Naive thymus-derived CD4-positive, alpha-beta T cell (primary cell): ENCODE results near the gene UBALD2. TPM values are rescaled to one million over a fixed set of nuclear protein-coding genes. Genes with fewer than 3 reads are reported as not detected.
"Not testable (repeated sequence)": the region's sequence is repeated elsewhere in the genome, so short reads cannot be mapped to it uniquely, and the experiment has no call there.

Experiments used
- ATAC-seq: fragments of 150-1000 bp; cut with Tn5 transposase; 2 replicates; pipeline ENCODE4 v1.10.0; 2021; ENCODE audit warnings: mild to moderate bottlenecking, moderate library complexity
- CTCF ChIA-PET: fragments of 350-600 bp; sonication (Branson Sonifier 250); formaldehyde crosslinking; loops from one replicate; lab custom pipeline; 2021; ENCODE audit warnings: antibody characterized with exemption; lab: Charles Lee
- POLR2A ChIA-PET: fragments of 350-600 bp; sonication (Branson Sonifier 250); formaldehyde crosslinking; loops from one replicate; lab custom pipeline; 2021; ENCODE audit warnings: antibody characterized with exemption, inconsistent platforms; lab: Charles Lee
- DNase-seq, 9 donors: peaks; one replicate each; pipeline versions ENCODE4 v3.0.0 to v3.0.0-alpha.2; 2020 to 2022; ENCODE audit warnings: mixed read lengths in 1 of 9
- H3K27ac ChIP-seq: one replicate; pipeline ENCODE4 v1.7.0; 2013; ENCODE audit warnings: mild to moderate bottlenecking, low read depth, low read length, moderate library complexity
- H3K27me3 ChIP-seq, 2 donors: one replicate each; pipeline ENCODE4 v1.7.0; 2013; ENCODE audit warnings: low read length in 2 of 2, mild to moderate bottlenecking in 2 of 2, moderate library complexity in 2 of 2; ENCODE audit not compliant: control insufficient read depth in 2 of 2, insufficient read depth in 2 of 2
- H3K36me3 ChIP-seq, 3 experiments: 1 replicate in 2 of 3; 2 replicates in 1 of 3; pipeline ENCODE4 v1.7.0; 2013; ENCODE audit warnings: low read length in 3 of 3, mild to moderate bottlenecking in 3 of 3, moderate library complexity in 1 of 3; ENCODE audit not compliant: insufficient read depth in 3 of 3, control insufficient read depth in 2 of 3
- H3K4me1 ChIP-seq, 2 donors: one replicate each; pipeline ENCODE4 v1.7.0; 2013; ENCODE audit warnings: low read length in 2 of 2, mild to moderate bottlenecking in 2 of 2, moderate library complexity in 1 of 2; ENCODE audit not compliant: control insufficient read depth in 2 of 2, insufficient read depth in 2 of 2
- H3K4me3 ChIP-seq: 2 replicates; pipeline ENCODE4 v1.7.0; 2013; ENCODE audit warnings: mild to moderate bottlenecking, low read length
- H3K9me3 ChIP-seq, 3 experiments: 1 replicate in 2 of 3; 2 replicates in 1 of 3; pipeline ENCODE4 v1.7.0; 2013; ENCODE audit warnings: low read length in 3 of 3; ENCODE audit not compliant: control insufficient read depth in 2 of 3
- H3K27ac Mint-ChIP-seq, 9 donors: one replicate each; pipeline ENCODE4 v1.8.0; 2020 to 2022; ENCODE audit warnings: mixed read lengths in 9 of 9, mild to moderate bottlenecking in 8 of 9, moderate library complexity in 5 of 9, inconsistent platforms in 2 of 9
- H3K27me3 Mint-ChIP-seq, 5 donors: one replicate each; pipeline ENCODE4 v1.8.0; 2021 to 2022; ENCODE audit warnings: mixed read lengths in 5 of 5, mild to moderate bottlenecking in 1 of 5
- H3K36me3 Mint-ChIP-seq, 5 donors: one replicate each; pipeline ENCODE4 v1.8.0; 2020 to 2022; ENCODE audit warnings: mixed read lengths in 5 of 5, mild to moderate bottlenecking in 3 of 5, inconsistent platforms in 1 of 5
- H3K4me1 Mint-ChIP-seq, 7 donors: one replicate each; pipeline ENCODE4 v1.8.0; 2020 to 2022; ENCODE audit warnings: mixed read lengths in 7 of 7, mild to moderate bottlenecking in 3 of 7, inconsistent platforms in 1 of 7
- H3K4me3 Mint-ChIP-seq, 10 donors: one replicate each; pipeline ENCODE4 v1.8.0; 2020 to 2022; ENCODE audit warnings: mild to moderate bottlenecking in 10 of 10, mixed read lengths in 10 of 10, moderate library complexity in 6 of 10, inconsistent platforms in 2 of 10
- H3K9me3 Mint-ChIP-seq, 11 donors: one replicate each; pipeline ENCODE4 v1.8.0; 2020 to 2022; ENCODE audit warnings: mixed read lengths in 11 of 11, mild to moderate bottlenecking in 4 of 11, inconsistent platforms in 1 of 11, moderate library complexity in 1 of 11
- intact Hi-C, 2 donors: fragments of 100-400 bp; cut with micrococcal nuclease; formaldehyde crosslinking; loops; one replicate each; pipeline ENCODE4 v1.15.1; 2023
- polyA plus RNA-seq, 2 donors: library from polyadenylated mRNA; unstranded; fragments of 300-500 nt; fragmentation: Illumina TruSeq; gene quantifications; one replicate each; pipeline ENCODE4 v1.2.3, GENCODE V29; 2021
- total RNA-seq, 6 experiments: library from RNA in 5 of 6; stranded (reverse) in 5 of 6; gene quantifications; 1 replicate in 5 of 6; 2 replicates in 1 of 6; pipeline ENCODE4 v1.2.3 and lab custom pipeline; 2021 to 2026

The UBALD2 gene
- 100 to 1,000 TPM; 103 to 263 (median 241) TPM for total RNA-seq
- polyA plus RNA-seq = 10 to 100 TPM in 1 of 2 donors, 1 to 10 TPM in 1; 6.9 to 11.1 TPM
- 87.6 reads per million, percentile 82 among the genes with 10 or more reads in this experiment for total RNA-seq (lab: John Stamatoyannopoulos, UW)

GRCh38 chr17:76264755-76265623, at the start of gene UBALD2:
Gene UBALD2, plus strand, starts transcription at chr17:76265348. Its CDS starts 158 bp downstream, at chr17:76265506.
- Mint-ChIP-seq H3K27ac (peak within 1 kb of the TSS; percentile 81 to 98 (median 94)), H3K27me3 (peaks cover 0 to 3% (median 0%) of the 10 kb centered on the region in 5 donors), H3K4me3 (peak within 1 kb of the TSS; percentile 87 to 95 (median 92)), H3K36me3 (peaks cover 0 to 35% (median 9%) of the 10 kb centered on the region in 5 donors), H3K9me3 (no peaks in the 10 kb centered on the region), H3K4me1 (peaks cover 47 to 70% (median 61%) of the 10 kb centered on the region in 7 donors)
- Histone ChIP-seq H3K27ac (peak within 1 kb of the TSS; percentile 92), H3K4me3 (peak within 1 kb of the TSS; percentile 71), H3K9me3 (no peaks in the 10 kb centered on the region), H3K4me1 (peaks cover 46 to 58% of the 10 kb centered on the region in 2 donors), H3K27me3 (no peaks in the 10 kb centered on the region), H3K36me3 (peaks cover 0 to 30% (median 0%) of the 10 kb centered on the region in 3 experiments)
- DNase-seq (peak; percentile 95 to 99 (median 98)), ATAC-seq (peak; percentile 90)
- POLR2A ChIA-PET = interaction anchor here (0.6 to 19.9 kb wide), 29 partner anchors 8 to 1693 kb away, joined by 3 to 375 read pairs (median 6); partner anchors contain the start of genes FOXJ1 and RNF157
- intact Hi-C loops = loop anchor here (1.0 to 5.0 kb wide), 9 partner anchors 9 to 483 kb away; partner anchors contain the start of genes FOXJ1 (in 1 of the 2), RNF157 (in 1 of the 2), UNK (in 1 of the 2) and WBP2 (in 1 of the 2)
- CTCF ChIA-PET = interaction anchor here (0.6 to 3.4 kb wide), 6 partner anchors 14 to 871 kb away, joined by 3 to 13 read pairs (median 4); partner anchors contain the start of gene CDK3

- H3K36me3 ChIP-seq = no peaks in the 10 kb centered on the region
- no peaks in the 10 kb centered on the region for H3K27me3 Mint-ChIP-seq
- peaks cover 0 to 10% of the 10 kb centered on the region in 2 donors for H3K4me1 ChIP-seq
- peaks cover 13 to 75% (median 52%) of the 10 kb centered on the region in 7 donors for H3K4me1 Mint-ChIP-seq
- no peaks in the 10 kb centered on the region for H3K9me3 ChIP-seq
- intact Hi-C loops = no loop called here
- CTCF ChIA-PET = interaction anchor here (0.7 to 1.3 kb wide), 6 partner anchors 12 to 203 kb away, joined by 3 to 5 read pairs (median 4); no protein-coding TSS in a partner anchor
- no peaks in the 10 kb centered on the region for H3K27me3 ChIP-seq
- H3K27ac Mint-ChIP-seq = peak overlapping the region in 2 of 9 donors; percentile 19 to 34
- no peak overlapping the region for H3K4me3 Mint-ChIP-seq
- POLR2A ChIA-PET = interaction anchor here (0.5 to 2.8 kb wide), 11 partner anchors 10 to 1682 kb away, joined by 3 to 14 read pairs (median 4); partner anchors contain the start of gene UBALD2
- ATAC-seq (no peak), DNase-seq (no peak)
- H3K4me3 ChIP-seq = no peak overlapping the region
- H3K36me3 Mint-ChIP-seq = peaks cover 5 to 27% (median 11%) of the 10 kb centered on the region in 5 donors
- H3K27ac ChIP-seq = no peak overlapping the region
- H3K9me3 Mint-ChIP-seq = peaks cover 0 to 4% (median 0%) of the 10 kb centered on the region in 11 donors
These were observed 48.1 kb upstream of the UBALD2 start for GRCh38 chr17:76217081-76217480.

GRCh38 chr17:76219670-76220383, 45.3 kb upstream of the UBALD2 start:
- intact Hi-C loops = loop anchor here in 1 of 2 donors (2.0 kb wide), 2 partner anchors 13 to 19 kb away; no protein-coding TSS in a partner anchor
- Mint-ChIP-seq H3K27ac (peak overlapping the region in 3 of 9 donors; percentile 36 to 67 (median 57)), H3K36me3 (peaks cover 4 to 22% (median 15%) of the 10 kb centered on the region in 5 donors), H3K9me3 (peaks cover 0 to 4% (median 0%) of the 10 kb centered on the region in 11 donors), H3K4me3 (no peak overlapping the region), H3K27me3 (no peaks in the 10 kb centered on the region), H3K4me1 (peaks cover 11 to 65% (median 54%) of the 10 kb centered on the region in 7 donors)
- POLR2A ChIA-PET = interaction anchor here (0.7 to 1.0 kb wide), 4 partner anchors 8 to 29 kb away, joined by 3 to 4 read pairs (median 4); no protein-coding TSS in a partner anchor
- Histone ChIP-seq H3K4me1 (peaks cover 0 to 10% of the 10 kb centered on the region in 2 donors), H3K4me3 (no peak overlapping the region), H3K27ac (no peak overlapping the region), H3K36me3 (no peaks in the 10 kb centered on the region), H3K9me3 (no peaks in the 10 kb centered on the region), H3K27me3 (no peaks in the 10 kb centered on the region)
- CTCF ChIA-PET = no interaction called here
- DNase-seq (no peak), ATAC-seq (no peak)

- ChIA-PET CTCF (no interaction called here), POLR2A (interaction anchor here (0.6 to 0.7 kb wide), 2 partner anchors 8 to 27 kb away, joined by 3 to 4 read pairs; no protein-coding TSS in a partner anchor)
- Histone ChIP-seq H3K27ac (no peak overlapping the region), H3K4me3 (no peak overlapping the region), H3K9me3 (no peaks in the 10 kb centered on the region), H3K36me3 (peaks cover 0 to 7% (median 0%) of the 10 kb centered on the region in 3 experiments), H3K27me3 (no peaks in the 10 kb centered on the region), H3K4me1 (peaks cover 0 to 5% of the 10 kb centered on the region in 2 donors)
- H3K4me3 Mint-ChIP-seq = no peak overlapping the region
- H3K4me1 Mint-ChIP-seq = peaks cover 5 to 56% (median 46%) of the 10 kb centered on the region in 7 donors
- no peaks in the 10 kb centered on the region for H3K27me3 Mint-ChIP-seq
- intact Hi-C loops = no loop called here
- H3K27ac Mint-ChIP-seq = peak overlapping the region in 7 of 9 donors; percentile 30 to 77 (median 65)
- peaks cover 6 to 26% (median 25%) of the 10 kb centered on the region in 5 donors for H3K36me3 Mint-ChIP-seq
- no peaks in the 10 kb centered on the region for H3K9me3 Mint-ChIP-seq
- no peak for DNase-seq
- no peak for ATAC-seq
These were observed 41.3 kb upstream of the UBALD2 start for GRCh38 chr17:76223802-76224201.

- H3K27ac ChIP-seq, ATAC-seq, H3K9me3 Mint-ChIP-seq, H3K27me3 Mint-ChIP-seq, DNase-seq, H3K9me3 ChIP-seq, CTCF ChIA-PET, intact Hi-C loops, H3K27me3 ChIP-seq, H3K4me1 ChIP-seq, H3K4me3 ChIP-seq: not testable (repeated sequence)
- peak overlapping the region in 7 of 9 donors; percentile 38 to 77 (median 49) for H3K27ac Mint-ChIP-seq
- peak overlapping the region in 1 of 10 donors; percentile 56 for H3K4me3 Mint-ChIP-seq
- POLR2A ChIA-PET = interaction anchor here (1.2 kb wide), 1 partner anchor 13 kb away, joined by 3 read pairs; no protein-coding TSS in a partner anchor
- peaks cover 10 to 36% (median 31%) of the 10 kb centered on the region in 5 donors for H3K36me3 Mint-ChIP-seq
- H3K36me3 ChIP-seq = peaks cover 0 to 12% (median 0%) of the 10 kb centered on the region in 3 experiments
- peaks cover 7 to 61% (median 50%) of the 10 kb centered on the region in 7 donors for H3K4me1 Mint-ChIP-seq
These were observed 39.6 kb upstream of the UBALD2 start for GRCh38 chr17:76225373-76226086.
